ENCODE measurements around the gene GPSM1.

DNA sequence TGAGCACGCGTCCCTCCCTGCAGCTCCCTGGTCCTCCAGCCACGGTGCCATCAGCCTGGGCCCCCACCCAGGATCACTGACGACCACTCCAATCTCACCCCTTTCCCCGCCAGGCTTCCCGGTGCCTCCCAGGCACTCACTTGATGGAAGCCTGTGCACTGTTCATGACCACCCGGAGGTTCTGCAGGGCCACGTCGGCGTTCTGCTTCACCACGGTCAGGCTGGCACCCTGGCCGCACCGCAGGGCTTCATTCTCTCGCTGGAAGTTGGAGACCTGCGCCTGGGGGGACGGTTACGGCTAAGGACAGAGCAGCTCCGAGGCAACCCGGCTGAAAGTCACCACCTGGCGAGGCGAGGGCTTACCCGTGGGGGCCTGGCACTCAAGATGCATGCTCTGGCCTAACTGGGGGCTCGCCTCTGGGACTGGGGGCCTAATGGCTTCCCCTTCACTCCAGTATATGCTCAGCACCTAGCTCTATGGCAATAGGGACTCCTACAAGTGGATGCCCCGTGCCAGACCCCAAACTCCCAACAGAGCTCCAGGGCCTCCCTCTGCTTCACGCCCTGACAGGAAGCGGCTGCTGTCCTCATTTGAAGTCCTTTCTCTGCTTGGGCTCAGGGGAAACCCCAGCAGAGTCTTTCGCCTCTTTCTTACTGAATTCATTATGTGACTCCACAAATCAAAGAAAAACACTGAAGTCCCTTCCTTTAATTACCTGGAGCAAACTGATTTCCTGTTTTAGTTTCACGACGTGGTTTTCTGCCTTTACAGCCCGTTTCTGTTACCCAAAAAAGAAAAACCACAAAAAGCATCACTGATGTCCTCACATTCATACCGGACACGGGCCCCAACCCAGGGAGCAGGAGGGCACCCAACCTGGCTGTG, 76.8 kb downstream of the GPSM1 start:
- TF ChIP-seq, protein P1, sequence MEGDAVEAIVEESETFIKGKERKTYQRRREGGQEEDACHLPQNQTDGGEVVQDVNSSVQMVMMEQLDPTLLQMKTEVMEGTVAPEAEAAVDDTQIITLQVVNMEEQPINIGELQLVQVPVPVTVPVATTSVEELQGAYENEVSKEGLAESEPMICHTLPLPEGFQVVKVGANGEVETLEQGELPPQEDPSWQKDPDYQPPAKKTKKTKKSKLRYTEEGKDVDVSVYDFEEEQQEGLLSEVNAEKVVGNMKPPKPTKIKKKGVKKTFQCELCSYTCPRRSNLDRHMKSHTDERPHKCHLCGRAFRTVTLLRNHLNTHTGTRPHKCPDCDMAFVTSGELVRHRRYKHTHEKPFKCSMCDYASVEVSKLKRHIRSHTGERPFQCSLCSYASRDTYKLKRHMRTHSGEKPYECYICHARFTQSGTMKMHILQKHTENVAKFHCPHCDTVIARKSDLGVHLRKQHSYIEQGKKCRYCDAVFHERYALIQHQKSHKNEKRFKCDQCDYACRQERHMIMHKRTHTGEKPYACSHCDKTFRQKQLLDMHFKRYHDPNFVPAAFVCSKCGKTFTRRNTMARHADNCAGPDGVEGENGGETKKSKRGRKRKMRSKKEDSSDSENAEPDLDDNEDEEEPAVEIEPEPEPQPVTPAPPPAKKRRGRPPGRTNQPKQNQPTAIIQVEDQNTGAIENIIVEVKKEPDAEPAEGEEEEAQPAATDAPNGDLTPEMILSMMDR (IDR thresholded peaks at IDR 0.05), result no peak
- TF ChIP-seq EZH2 (IDR thresholded peaks at IDR 0.05) (no peak), EZH2phosphoT487 (IDR thresholded peaks at IDR 0.05) (no peak)
